ENCODE data around the gene ELL.

The ELL gene

DNA sequence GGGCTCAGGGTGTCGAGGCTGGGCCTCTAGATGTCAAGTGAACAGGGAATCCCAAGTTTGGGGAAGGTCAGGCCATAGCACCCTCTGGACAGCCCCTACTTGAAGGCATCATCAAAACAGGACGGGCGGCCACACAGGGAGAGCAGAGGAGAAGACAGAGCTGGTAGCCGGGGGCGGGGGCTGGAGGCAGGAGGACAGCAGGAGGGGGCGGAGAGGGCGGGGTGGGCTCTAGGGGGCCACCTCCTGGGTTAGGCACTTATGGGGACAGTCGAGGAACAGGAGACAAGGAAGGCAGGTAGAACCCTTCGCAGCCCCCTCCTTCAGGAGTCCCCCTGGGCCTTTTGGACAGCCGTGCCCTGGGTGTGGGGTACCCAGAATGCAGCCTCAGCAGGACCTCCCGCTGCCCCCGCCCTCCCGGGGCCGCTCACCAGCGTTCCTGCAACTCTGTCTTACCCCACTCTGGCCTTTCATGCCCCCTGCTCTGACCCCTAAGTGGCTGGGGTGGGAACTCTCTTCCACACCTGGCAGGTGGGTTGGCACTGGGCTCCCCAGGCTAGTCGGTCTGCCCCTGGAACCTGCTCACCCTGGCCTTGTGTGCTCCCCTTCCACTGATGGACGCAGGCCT, 96.9 kb downstream of the ELL start:
- no peaks in the 10 kb centered on the region for H3K9me3 ChIP-seq (replicated peaks; ENCODE audit: low read length)
- H3K9ac ChIP-seq (ENCODE audit: low read depth, low read length), result no peak overlapping the region
- no peak overlapping the region for H3K4me3 ChIP-seq (ENCODE audit: low read length)
- H3K4me2 ChIP-seq (ENCODE audit: low read length), result no peak overlapping the region
- peaks cover 50% of the 10 kb centered on the region for H3K4me1 ChIP-seq (ENCODE audit: control insufficient read depth, insufficient read depth, low read length)
- H3K27me3 ChIP-seq (ENCODE audit: control insufficient read depth, insufficient read depth, low read length), result no peaks in the 10 kb centered on the region
- no peaks in the 10 kb centered on the region for H3K36me3 ChIP-seq (ENCODE audit: insufficient read depth, low read length)

DNA sequence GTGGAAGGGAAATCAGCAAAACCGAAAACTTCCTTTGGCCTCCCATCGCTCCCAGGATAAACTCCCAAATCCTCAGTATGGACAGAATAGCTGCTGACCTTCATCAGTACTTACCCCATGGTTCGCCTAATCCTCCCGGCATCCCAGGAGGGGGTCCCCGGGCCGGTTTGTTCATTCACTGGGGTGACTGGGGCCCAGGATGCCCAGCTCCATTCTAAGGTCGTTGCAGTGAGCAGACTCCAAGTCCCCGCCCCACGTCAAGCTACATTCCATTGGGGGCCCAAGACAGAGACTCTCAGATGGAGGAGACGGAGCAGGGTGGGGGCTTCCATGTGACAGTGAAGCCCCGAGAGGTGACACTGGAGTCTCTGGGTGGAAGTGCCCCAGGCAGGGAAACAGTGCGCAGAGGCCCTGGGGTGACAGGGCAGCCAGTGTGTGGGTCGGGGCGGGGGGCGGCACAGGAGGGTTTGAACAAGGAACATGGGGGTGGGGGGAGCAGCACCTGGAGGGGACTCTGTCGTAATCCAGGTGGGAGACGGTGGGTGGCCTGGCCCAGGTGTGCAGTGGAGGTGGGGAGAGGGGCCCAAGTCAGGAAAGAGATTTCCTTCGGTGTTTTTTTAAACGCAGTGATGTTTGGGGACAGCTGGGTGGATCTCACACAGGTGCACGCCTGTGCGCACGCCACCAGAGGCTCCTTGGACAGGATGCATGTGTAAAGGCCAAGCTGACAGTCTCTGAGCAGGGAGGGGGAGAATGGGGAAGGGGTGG, 97.6 kb downstream of the ELL start:
- no peaks in the 10 kb centered on the region for H3K36me3 ChIP-seq (ENCODE audit: insufficient read depth, low read length)
- H3K4me1 ChIP-seq (ENCODE audit: control insufficient read depth, insufficient read depth, low read length), result peaks cover 45% of the 10 kb centered on the region

DNA sequence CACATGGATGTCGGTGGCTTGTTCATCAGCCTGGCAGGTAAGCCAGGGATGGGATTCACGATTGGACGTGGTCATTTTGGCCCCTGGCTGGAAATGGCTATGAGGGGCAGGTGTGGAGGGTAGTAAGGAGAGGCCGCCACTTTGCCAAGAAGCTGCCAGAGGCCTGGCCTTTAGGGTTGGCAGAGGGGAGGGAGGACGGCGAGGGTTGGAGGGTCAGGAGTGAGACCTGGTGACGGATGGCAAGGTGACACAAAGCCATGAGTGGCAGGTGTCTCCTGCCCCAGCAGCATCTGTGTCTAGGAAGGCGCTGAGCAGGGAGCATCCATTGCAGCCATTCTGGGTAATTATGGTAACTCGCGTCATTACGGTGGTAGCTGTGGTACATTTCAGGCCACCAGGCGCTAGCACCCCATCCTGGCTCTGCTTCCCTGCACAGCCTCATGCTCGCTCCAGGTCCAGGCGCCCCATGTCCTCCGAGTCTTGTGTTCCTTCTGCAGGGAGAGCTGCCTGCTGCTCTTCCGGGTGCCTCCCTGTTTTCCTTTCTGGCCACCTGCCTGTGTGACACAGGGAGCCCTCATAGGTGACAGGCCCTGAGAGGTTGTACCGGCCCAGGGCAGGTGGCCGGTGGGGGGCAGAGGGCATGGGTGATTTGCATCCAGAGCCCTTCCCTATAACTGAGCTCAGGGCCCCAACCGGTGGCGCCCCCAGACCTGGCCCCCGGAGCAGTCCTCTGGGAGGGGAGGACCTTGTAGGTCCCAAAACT, 98.4 kb downstream of the ELL start:
- no peaks in the 10 kb centered on the region for H3K27me3 ChIP-seq (ENCODE audit: control insufficient read depth, insufficient read depth, low read length)
- no peaks in the 10 kb centered on the region for H3K9me3 ChIP-seq (replicated peaks; ENCODE audit: low read length)
- H3K4me1 ChIP-seq (ENCODE audit: control insufficient read depth, insufficient read depth, low read length), result peaks cover 44% of the 10 kb centered on the region
- H3K4me2 ChIP-seq (ENCODE audit: low read length), result no peak overlapping the region
- no peak overlapping the region for H3K4me3 ChIP-seq (ENCODE audit: low read length)
- H3K36me3 ChIP-seq (ENCODE audit: insufficient read depth, low read length), result no peaks in the 10 kb centered on the region
- no peak overlapping the region for H3K9ac ChIP-seq (ENCODE audit: low read depth, low read length)

More for the DNA sequence above, 97.6 kb downstream of the ELL start:
- Histone ChIP-seq H3K9ac (ENCODE audit: low read depth, low read length) (no peak overlapping the region), H3K4me3 (ENCODE audit: low read length) (no peak overlapping the region), H3K4me2 (ENCODE audit: low read length) (no peak overlapping the region), H3K9me3 (replicated peaks; ENCODE audit: low read length) (no peaks in the 10 kb centered on the region), H3K27me3 (ENCODE audit: control insufficient read depth, insufficient read depth, low read length) (no peaks in the 10 kb centered on the region)

DNA sequence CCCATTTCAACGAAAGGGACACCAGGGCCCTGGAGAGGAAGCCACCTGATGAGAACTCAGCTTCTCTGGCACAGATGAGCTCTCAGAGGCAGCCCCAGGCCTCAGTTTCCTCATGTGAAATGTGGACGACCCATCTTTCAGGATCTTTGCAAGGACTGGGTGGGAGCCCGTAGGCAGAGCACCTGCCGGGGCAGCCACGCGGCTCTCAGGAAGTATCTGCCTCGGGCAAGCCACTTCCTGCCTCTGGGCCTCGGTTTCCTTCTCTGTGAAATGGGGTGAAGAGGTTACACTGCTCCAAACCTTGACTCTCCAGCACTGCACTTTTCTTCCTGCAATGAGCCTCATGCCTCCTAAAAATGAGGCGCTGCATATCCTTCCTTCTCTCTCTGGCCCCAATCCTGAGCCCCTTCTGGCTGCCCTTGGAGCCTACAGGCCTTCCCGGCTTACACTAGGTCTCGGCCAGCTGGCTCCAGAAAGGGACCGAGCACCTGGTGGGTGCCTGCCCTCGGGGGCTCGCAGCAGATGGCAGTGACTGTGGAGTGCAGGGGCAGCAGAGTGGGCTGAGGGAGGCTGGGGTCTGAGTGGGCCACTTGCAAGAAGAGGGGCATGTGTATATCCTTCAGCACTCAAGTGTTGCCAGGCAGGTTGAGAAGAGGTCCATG, 99.2 kb downstream of the ELL start:
- Histone ChIP-seq H3K9me3 (replicated peaks; ENCODE audit: low read length) (no peaks in the 10 kb centered on the region), H3K4me2 (ENCODE audit: low read length) (no peak overlapping the region), H3K9ac (ENCODE audit: low read depth, low read length) (no peak overlapping the region), H3K27me3 (ENCODE audit: control insufficient read depth, insufficient read depth, low read length) (no peaks in the 10 kb centered on the region), H3K36me3 (ENCODE audit: insufficient read depth, low read length) (no peaks in the 10 kb centered on the region), H3K4me1 (ENCODE audit: control insufficient read depth, insufficient read depth, low read length) (peaks cover 52% of the 10 kb centered on the region), H3K4me3 (ENCODE audit: low read length) (no peak overlapping the region)

DNA sequence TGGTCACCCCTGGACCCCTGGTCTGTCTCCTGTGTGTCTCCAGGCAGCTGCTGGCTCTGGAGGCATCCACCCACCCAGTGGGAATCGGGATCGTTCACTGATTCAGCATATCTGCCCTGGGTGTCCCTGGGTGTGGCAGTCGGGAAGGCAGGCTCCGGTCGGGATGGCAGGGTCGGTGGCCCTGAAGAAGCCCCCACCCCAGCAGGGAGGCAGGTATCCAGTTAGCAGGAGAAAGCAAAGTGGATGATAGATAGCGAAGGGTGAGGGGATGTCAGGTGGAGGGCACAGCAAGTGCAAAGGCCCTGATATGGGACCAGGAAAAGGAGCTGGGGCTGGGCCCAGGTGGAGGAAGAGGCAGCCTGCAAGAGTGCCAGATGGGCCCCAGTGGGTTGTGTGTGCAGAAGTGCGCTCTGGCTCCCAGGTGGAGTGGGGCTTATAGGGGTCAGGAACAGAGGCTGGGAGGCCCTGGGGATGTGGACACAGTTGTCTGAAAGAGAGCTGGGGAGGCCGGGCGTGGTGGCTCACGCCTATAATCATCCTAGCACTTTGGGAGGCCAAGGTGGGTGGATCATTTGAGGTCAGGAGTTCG, 100.4 kb downstream of the ELL start:
- Histone ChIP-seq H3K9ac (ENCODE audit: low read depth, low read length) (peak overlapping the region; percentile 86), H3K4me2 (ENCODE audit: low read length) (peak overlapping the region; percentile 98), H3K4me3 (ENCODE audit: low read length) (peak overlapping the region; percentile 87), H3K9me3 (replicated peaks; ENCODE audit: low read length) (no peaks in the 10 kb centered on the region), H3K27me3 (ENCODE audit: control insufficient read depth, insufficient read depth, low read length) (no peaks in the 10 kb centered on the region), H3K36me3 (ENCODE audit: insufficient read depth, low read length) (no peaks in the 10 kb centered on the region), H3K4me1 (ENCODE audit: control insufficient read depth, insufficient read depth, low read length) (peaks cover 58% of the 10 kb centered on the region)

DNA sequence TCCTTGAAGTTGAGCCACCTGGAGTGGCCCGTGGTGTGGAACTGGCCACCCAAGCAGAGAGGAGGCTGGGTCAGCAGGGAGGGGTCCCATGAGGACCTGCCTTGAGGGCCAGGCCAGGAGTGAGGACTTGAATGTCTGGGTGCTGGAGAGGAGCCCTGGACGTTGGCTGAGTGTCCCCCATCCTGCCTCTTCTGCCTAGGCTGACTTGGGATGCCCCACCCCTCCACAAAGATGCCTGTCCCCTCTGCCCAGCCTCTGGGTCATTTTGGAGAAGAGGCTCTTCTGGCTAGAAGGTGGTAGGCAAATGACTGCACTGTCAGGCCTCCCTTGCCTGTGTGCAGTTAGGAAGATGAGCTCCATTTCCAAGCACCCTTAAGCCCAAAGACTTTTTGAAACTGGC, 100.9 kb downstream of the ELL start:
- Histone ChIP-seq H3K4me1 (ENCODE audit: control insufficient read depth, insufficient read depth, low read length) (peaks cover 58% of the 10 kb centered on the region), H3K9ac (ENCODE audit: low read depth, low read length) (peak overlapping the region; percentile 86), H3K9me3 (replicated peaks; ENCODE audit: low read length) (no peaks in the 10 kb centered on the region), H3K4me2 (ENCODE audit: low read length) (peak overlapping the region; percentile 98), H3K27me3 (ENCODE audit: control insufficient read depth, insufficient read depth, low read length) (no peaks in the 10 kb centered on the region), H3K4me3 (ENCODE audit: low read length) (peak overlapping the region; percentile 87), H3K36me3 (ENCODE audit: insufficient read depth, low read length) (no peaks in the 10 kb centered on the region)

DNA sequence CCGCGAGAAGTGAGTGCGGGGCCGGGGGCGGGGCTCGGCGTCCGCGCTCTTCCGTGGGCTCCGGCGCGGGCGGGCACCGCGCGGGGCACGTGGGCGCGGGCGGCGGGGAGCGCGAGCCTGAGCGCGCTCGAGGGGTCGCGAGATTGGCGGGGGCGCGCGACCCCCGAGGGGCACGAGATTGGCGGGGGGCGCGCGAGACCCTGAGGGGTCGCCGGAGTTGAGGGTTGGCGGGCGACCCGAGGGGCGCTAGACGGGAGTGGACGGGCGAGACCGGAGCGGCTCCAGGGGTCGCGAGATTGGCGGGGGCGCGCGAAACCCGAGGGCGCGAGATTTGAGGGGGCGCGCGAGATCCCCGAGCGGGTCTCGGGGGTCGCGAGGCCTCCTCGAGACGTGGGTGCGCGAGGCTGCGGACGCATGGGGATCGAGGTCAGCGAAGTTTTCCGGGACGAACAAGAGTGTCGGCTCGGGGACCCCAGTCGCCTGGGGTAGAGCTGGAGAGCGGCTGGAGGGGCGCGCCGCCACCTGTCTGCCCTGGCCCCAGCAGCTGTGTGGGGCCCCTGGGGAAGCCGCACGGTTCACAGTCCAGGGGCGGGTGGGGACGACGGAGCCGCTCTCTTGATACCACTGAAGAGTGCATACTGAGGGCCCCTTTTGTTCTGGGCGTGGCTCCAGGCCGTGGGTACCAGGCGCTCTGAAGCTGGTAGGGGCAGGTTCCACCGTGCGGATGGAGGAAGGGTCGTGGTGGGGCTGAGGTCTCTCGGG, 102.0 kb downstream of the ELL start:
- H3K9me3 ChIP-seq (replicated peaks; ENCODE audit: low read length), result no peaks in the 10 kb centered on the region
- H3K4me3 ChIP-seq (ENCODE audit: low read length), result peak overlapping the region; percentile 87
- no peaks in the 10 kb centered on the region for H3K27me3 ChIP-seq (ENCODE audit: control insufficient read depth, insufficient read depth, low read length)
- peak overlapping the region; percentile 98 for H3K4me2 ChIP-seq (ENCODE audit: low read length)
- H3K9ac ChIP-seq (ENCODE audit: low read depth, low read length), result peak overlapping the region; percentile 86
- peaks cover 59% of the 10 kb centered on the region for H3K4me1 ChIP-seq (ENCODE audit: control insufficient read depth, insufficient read depth, low read length)
- H3K36me3 ChIP-seq (ENCODE audit: insufficient read depth, low read length), result no peaks in the 10 kb centered on the region

DNA sequence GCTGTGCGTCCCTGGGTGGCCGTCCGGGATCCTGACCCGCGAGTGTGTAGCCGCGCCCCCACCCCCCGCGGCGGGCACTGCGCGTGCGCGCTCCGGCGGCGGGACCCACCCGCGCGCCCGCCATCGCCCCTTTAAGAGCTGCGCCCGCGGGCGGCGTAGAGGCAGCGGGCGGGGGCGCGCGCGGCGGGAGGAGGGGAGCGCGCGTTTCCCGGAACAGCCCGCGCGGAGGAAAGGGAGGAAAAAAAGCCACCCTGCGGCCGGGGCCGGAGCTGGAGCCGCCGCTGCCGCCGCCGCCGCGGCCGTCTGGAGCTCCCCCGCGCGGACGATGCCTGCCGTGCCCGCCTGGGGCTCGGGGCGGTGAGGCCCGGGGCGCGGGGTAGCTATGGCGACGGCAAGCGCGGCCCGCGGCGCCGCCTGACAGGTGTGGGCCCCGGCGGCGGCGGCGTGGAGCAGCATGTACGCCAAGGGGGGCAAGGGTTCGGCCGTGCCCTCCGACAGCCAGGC, 102.6 kb downstream of the ELL start, which contains the start of gene SSBP4:
Gene SSBP4, plus strand, starts transcription at position 204 of the 504 bp plus-strand sequence. Its CDS starts 251 bp downstream, at position 455.
- Histone ChIP-seq H3K4me1 (ENCODE audit: control insufficient read depth, insufficient read depth, low read length) (peaks cover 65% of the 10 kb centered on the region), H3K9ac (ENCODE audit: low read depth, low read length) (peak within 1 kb of the TSS; percentile 86), H3K4me3 (ENCODE audit: low read length) (peak within 1 kb of the TSS; percentile 87)

DNA sequence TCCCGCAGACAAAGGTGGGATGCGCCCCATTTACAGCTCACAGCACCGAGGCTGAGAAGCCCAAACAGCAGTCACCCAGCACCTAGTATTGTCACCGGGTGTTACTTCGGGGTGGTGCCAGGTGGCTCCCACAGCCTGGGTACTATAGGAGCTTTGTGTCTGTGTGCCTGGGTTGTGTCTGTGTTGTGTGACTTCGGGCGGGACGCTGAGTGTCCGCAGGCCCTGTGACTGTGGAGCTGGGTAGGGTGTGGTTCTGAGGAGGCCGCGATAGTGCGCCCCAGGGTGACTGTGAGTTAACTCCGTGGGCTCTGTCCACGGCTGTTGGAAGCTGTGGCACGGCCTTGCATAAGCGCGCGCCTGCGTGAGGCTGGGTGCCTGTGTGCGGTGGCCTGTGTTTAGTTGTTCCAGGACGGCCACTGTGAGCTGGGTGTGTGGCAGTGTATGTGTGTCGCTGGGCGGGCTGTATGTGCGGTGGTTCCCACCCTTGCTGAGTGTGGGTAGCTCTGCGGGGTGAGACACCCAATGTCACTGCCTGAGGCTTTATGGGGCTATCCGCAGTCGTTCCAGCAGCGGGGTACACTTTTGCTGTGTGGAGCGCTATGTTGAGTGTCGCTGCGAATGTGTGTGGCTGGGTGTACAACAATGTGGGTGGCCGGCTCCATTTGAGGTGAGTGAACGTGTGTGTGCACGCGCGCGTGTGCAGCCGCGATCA, 103.2 kb downstream of the ELL start:
- H3K27me3 ChIP-seq (ENCODE audit: control insufficient read depth, insufficient read depth, low read length), result no peaks in the 10 kb centered on the region
- peak overlapping the region; percentile 98 for H3K4me2 ChIP-seq (ENCODE audit: low read length)
- no peaks in the 10 kb centered on the region for H3K9me3 ChIP-seq (replicated peaks; ENCODE audit: low read length)
- H3K4me1 ChIP-seq (ENCODE audit: control insufficient read depth, insufficient read depth, low read length), result peaks cover 66% of the 10 kb centered on the region
- no peaks in the 10 kb centered on the region for H3K36me3 ChIP-seq (ENCODE audit: insufficient read depth, low read length)
- peak overlapping the region; percentile 19 for H3K9ac ChIP-seq (ENCODE audit: low read depth, low read length)
- H3K4me3 ChIP-seq (ENCODE audit: low read length), result peak overlapping the region; percentile 87

More for the DNA sequence above, 102.6 kb downstream of the ELL start, which contains the start of gene SSBP4:
- H3K9me3 ChIP-seq (replicated peaks; ENCODE audit: low read length), result no peaks in the 10 kb centered on the region
- no peaks in the 10 kb centered on the region for H3K27me3 ChIP-seq (ENCODE audit: control insufficient read depth, insufficient read depth, low read length)
- H3K36me3 ChIP-seq (ENCODE audit: insufficient read depth, low read length), result no peaks in the 10 kb centered on the region
- peak within 1 kb of the TSS; percentile 98 for H3K4me2 ChIP-seq (ENCODE audit: low read length)

DNA sequence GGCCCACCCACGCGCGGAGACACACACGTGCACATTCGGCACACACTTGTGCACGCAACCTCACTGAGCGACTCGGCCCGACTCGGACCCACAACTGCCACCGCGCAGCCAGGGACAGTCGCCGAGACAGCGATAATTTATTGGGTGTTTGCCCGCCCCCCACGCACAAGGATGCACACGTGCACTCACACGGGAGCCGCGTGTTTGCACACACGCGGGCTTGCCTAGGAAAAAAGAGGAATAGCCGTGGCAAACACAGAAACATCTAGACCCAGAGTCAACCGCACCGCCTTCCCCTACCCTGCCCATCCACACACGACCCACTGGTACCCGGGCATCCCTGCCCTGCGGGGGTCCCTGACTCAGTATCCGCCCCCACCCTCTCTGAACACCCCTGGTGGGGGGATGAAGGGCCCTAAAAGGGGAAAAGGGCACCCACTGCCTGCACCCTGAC, 103.8 kb downstream of the ELL start:
- Histone ChIP-seq H3K9ac (ENCODE audit: low read depth, low read length) (peak overlapping the region; percentile 84), H3K27me3 (ENCODE audit: control insufficient read depth, insufficient read depth, low read length) (no peaks in the 10 kb centered on the region), H3K4me1 (ENCODE audit: control insufficient read depth, insufficient read depth, low read length) (peaks cover 66% of the 10 kb centered on the region), H3K4me2 (ENCODE audit: low read length) (peak overlapping the region; percentile 88), H3K36me3 (ENCODE audit: insufficient read depth, low read length) (no peaks in the 10 kb centered on the region), H3K9me3 (replicated peaks; ENCODE audit: low read length) (no peaks in the 10 kb centered on the region), H3K4me3 (ENCODE audit: low read length) (peak overlapping the region; percentile 62)
